ENCODE data around the gene KCNK18.

Gene KCNK18

DNA sequence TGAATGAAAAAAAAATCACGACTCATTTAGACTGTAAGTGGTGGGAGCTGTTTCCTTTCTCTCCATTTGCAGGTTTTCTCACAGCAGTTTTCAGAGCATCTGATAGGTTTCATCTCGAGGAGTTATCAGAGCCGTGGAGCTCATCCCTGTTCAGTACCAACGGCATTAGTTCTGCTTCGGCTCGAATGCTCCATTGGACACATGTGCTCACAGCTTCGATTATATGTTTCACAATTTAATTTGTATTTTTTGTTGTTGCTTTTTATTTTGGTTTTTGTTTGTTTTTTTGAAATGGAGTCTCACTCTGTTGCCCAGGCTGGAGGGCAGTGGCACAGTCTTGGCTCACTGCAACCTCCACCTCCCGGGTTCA, 45.2 kb downstream of the KCNK18 start:
- DNase-seq (ENCODE audit: extremely low read depth, low read depth), result no peak
- TF ChIP-seq, protein P1, sequence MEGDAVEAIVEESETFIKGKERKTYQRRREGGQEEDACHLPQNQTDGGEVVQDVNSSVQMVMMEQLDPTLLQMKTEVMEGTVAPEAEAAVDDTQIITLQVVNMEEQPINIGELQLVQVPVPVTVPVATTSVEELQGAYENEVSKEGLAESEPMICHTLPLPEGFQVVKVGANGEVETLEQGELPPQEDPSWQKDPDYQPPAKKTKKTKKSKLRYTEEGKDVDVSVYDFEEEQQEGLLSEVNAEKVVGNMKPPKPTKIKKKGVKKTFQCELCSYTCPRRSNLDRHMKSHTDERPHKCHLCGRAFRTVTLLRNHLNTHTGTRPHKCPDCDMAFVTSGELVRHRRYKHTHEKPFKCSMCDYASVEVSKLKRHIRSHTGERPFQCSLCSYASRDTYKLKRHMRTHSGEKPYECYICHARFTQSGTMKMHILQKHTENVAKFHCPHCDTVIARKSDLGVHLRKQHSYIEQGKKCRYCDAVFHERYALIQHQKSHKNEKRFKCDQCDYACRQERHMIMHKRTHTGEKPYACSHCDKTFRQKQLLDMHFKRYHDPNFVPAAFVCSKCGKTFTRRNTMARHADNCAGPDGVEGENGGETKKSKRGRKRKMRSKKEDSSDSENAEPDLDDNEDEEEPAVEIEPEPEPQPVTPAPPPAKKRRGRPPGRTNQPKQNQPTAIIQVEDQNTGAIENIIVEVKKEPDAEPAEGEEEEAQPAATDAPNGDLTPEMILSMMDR (IDR thresholded peaks at IDR 0.05; ENCODE audit: low read depth, low read length), result no peak

DNA sequence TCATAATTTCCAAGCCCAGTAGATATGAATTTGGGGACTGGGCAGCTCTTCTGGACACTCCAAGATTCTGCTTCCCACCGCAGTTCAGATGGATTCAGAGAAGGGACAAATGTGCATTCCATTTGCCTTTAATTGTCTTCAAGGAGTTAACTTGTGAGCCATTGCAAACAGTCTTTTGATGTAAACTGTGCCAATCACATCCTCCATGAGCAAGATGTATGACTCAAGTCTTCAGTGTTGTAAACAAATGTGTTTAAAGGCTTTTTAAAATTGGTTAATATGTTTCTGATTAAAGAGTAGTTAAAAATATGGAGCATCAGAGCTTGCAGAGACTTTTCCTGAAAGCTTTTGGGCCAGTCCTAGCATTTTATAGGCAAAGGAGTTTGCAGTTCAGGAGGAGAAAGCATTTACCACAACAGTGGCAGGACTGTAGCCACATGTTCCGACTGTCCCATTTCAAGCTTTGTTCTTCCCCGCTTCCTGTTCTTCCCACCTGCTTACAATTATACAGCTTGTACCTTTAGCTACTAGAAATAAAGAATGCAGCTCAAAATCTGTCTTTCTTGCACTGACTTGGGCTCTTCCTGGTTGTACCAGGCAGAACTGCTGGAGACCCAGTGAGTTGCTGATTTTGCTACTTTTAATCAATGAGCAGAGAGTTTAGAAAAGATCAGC, 49.8 kb downstream of the KCNK18 start:
- DNase-seq (ENCODE audit: extremely low read depth, low read depth), result peak; percentile 25
- TF ChIP-seq, protein P1 (IDR thresholded peaks at IDR 0.05; ENCODE audit: low read depth, low read length), result no peak

DNA sequence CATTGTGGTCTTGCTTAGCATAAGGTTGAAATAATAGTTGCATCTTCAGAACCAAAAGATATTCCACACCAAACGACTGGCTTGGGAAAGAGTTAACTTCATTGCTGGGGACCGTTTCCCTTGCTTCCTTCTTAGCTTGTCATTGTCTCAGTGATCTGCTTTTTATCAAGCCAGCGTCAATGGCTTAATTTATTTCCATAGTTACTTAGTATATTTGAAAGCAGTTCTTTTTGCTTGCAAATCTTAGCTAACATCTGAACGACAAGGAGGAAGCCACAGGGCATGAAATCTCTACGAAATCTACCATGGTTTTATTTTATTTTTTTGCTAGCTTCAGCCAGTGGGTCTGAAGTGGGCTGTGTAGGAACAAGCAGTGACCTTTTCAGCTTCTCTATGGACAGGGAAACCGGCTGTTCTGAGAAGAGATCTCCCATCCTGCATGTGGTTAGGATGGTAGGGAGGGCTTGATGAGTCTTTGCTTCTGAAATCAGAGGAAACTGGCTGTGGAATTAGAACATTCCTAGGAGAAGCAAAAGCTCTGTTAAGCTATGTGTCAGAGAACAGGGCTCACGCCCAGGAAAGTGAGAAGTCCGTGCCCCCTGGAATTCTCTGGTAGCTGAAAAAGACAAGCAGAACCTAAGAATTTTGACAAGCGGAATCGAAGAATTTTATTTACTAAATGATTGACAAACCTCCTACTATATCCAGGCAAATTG, 51.6 kb downstream of the KCNK18 start:
- TF ChIP-seq, protein P1 (IDR thresholded peaks at IDR 0.05; ENCODE audit: low read depth, low read length), result no peak
- no peak for DNase-seq (ENCODE audit: extremely low read depth, low read depth)

DNA sequence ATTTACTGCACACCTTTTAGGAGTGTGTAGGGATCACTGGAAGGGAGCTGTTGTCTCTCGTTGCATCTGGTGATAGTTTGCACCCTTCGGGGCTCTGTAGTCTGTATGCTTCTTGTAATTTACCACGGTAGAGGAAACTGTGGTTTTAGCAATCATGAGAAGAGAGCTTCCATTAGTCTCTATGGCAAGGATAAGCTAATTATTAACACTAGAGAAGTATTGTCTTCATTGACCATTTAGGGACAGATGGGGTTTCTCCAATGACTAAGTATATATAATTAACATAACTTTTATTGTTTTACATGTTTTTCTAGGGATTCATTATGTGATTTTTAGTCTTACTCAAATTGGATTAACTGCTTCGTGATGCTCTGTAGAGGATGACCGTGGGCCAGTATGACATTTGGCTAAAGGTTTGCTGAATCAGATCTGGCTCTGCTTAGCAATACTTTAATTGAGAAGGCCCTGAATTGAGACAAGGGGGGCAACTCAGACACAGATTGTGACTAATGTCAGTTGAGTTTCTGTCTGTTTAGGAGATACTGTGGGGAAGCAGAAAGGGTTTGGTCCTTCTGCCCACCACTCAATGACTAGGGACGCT, 52.3 kb downstream of the KCNK18 start:
- TF ChIP-seq, protein P1 (IDR thresholded peaks at IDR 0.05; ENCODE audit: low read depth, low read length), result no peak
- no peak for DNase-seq (ENCODE audit: extremely low read depth, low read depth)

DNA sequence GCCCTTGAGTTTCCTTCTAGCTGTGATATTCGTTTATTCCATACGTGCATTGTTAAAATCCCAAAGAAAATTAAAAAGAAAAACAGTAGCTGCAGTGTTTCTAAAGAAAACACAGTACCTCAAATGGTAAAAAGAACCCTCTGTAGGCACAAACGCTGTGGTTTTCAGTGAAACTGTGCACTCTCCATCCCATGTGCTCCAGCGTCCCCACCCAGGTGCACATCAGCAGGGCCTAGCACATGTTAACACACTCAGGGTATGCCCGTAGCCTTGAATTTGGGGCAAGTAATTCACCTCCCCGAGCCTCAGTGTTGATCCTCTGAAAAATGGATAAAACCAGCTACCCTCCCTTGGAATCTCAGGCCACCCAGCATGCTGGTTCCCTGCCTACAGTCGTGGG, 53.1 kb downstream of the KCNK18 start:
- TF ChIP-seq, protein P1 (IDR thresholded peaks at IDR 0.05; ENCODE audit: low read depth, low read length), result no peak
- DNase-seq (ENCODE audit: extremely low read depth, low read depth), result no peak

DNA sequence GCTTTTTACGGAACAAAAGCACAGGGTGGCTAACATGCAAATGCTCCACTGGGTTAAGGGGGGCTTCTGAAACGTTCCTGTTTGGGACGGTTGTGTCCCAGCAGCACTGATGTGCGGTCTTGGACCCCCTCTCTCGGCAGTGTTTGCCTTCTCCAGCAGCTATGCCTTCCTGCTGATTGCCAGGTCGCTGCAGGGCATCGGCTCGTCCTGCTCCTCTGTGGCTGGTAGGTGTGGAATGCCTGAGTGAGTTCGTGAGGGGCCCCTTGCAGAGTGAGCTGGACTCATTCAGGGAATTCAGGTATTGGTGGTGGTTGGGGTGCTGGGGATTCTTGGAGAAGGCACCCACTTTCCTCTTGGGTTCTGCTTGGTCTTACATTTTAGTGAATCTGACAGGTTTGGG, 56.6 kb downstream of the KCNK18 start:
- TF ChIP-seq, protein P1 (IDR thresholded peaks at IDR 0.05; ENCODE audit: low read depth, low read length), result no peak
- no peak for DNase-seq (ENCODE audit: extremely low read depth, low read depth)

DNA sequence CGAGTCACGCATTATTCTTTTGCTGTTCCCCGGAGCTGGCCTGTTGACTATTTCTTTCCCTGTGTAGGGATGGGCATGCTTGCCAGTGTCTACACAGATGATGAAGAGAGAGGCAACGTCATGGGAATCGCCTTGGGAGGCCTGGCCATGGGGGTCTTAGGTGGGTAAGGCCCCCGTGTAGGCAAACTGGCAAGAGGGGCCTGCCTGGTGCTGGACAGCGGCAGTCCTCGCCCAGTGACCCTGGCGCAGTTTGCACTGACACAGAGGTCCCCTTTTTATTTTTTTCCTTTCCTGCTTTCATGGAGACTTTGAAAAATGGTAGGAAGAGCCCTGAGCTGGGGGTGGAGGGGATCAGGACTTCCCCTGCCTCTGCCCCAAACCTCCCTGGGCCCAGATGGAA, 57.0 kb downstream of the KCNK18 start:
- TF ChIP-seq, protein P1 (IDR thresholded peaks at IDR 0.05; ENCODE audit: low read depth, low read length), result no peak
- no peak for DNase-seq (ENCODE audit: extremely low read depth, low read depth)

All from AG09319 (cell line).